8988T (cell line): ENCODE results near the gene HTRA2.
"Not testable (repeated sequence)": the region's sequence is repeated elsewhere in the genome, so short reads cannot be mapped to it uniquely, and the experiment has no call there.

ENCODE experiments used
- DNase-seq: peaks from one replicate; pipeline ENCODE4 v3.0.0; 2011

HTRA2 gene

DNA sequence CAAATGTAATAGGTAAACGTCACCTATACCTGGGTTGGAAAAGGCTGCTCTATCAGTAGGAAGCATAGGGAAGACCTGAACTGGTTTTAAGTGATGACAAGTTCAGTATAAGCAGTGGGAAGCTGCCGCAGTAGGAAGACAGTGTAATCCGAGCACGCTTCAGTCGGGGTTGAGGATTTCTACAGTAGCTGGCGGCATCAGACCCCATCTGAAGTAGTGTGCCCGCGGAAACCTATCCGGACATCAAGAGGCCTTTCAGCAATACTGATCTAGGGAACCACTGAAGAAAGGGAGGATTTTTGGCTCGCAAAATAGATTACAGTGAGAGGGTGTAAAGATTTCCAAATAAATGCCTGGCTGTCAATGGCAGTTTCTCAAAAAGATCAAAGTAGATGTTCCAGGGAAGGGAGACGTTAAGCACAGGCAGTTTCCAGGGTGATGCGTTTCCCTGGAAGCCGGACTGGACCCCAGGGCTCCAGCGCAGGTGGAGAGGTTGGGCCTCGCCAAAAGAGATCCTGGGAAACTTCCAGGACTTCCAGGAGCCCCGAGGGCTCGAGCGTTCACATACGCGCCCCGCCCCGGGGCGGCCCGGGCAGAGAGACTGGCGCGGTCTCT is 18.7 kb downstream of the HTRA2 start:
- DNase-seq: no peak

DNA sequence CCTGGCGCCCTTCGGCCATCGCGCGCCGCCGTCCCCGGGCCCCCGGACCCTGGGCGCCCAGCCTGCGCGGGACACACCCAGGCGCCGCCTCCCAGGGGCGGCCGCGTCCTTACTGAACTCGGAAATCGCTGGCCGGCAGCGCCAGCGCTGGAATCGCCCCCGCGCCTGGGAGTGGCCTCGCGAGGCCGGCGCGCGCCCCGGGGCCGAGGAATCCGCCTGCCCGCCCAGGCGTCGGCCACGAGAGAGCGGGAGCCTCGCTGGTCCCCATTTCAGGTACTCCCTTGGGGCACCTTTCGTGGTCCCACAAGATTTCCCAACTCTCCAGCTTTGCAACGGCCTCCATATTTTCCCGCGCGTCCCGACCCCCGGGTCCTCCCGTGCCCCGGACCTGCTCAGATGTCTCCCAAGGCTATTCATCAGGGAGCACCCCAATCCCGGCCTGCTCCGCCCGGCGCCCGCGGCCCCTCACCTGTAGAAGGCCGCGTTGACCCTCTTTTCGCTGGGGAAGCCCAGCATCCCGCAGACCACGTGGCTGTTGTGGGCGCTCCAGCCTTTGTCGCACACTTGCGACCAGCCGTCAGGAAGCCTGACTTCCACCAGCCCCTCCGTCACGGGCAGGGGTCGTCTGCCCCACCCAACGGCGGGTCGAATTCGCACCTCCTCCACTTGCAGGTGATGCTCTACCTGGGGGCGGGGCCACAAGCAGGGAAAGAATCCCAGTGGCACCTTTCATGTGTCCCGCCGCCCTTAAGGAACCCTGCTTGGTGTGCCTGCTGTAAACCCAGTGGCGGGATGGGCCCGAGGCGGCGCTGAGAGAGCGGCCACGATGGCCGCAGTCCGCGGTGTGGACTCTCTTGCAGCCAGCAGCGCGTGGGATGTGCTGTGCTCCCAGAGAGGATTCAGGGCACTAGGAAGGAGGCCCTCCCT is 19.4 kb downstream of the HTRA2 start:
- DNase-seq: peak; percentile 91

DNA sequence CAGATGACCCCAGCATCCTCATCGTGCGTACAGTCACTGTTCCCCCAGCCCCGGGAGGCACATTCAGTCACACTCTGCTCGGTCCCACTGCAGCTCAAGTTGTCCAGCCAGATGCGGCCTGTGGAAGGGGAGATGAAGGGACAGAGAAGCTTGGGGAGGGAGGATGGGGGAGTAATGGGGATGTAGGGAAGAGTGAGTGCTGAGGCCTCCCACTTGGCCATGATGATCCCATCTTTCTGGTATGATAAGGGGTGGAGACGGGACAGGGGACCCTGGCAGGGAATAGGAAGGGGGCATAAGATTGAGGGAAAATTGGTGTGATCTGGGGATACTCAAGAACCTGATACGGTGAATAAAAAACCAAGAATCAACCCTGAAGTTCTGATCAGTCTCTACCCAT is 20.5 kb downstream of the HTRA2 start:
- DNase-seq: no peak

DNA sequence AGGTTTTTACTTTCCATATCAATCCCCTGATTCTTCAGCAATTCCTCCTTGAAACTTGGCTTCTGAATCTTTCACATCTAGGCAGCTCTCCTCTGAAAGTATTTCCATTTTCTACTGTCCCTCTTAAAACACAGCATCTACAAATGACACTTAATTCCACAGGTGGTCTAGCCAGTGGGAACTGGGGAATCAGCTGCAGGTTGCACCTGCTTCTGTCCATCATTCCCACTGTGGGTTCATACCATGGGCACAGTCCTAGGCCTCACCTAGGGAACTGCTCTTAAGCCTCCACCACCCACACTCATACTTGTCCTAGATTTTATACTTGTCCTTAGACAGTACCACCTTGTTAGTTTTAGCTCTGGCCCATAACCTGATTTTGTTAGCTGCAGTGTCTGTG is 21.8 kb downstream of the HTRA2 start:
- no peak for DNase-seq

DNA sequence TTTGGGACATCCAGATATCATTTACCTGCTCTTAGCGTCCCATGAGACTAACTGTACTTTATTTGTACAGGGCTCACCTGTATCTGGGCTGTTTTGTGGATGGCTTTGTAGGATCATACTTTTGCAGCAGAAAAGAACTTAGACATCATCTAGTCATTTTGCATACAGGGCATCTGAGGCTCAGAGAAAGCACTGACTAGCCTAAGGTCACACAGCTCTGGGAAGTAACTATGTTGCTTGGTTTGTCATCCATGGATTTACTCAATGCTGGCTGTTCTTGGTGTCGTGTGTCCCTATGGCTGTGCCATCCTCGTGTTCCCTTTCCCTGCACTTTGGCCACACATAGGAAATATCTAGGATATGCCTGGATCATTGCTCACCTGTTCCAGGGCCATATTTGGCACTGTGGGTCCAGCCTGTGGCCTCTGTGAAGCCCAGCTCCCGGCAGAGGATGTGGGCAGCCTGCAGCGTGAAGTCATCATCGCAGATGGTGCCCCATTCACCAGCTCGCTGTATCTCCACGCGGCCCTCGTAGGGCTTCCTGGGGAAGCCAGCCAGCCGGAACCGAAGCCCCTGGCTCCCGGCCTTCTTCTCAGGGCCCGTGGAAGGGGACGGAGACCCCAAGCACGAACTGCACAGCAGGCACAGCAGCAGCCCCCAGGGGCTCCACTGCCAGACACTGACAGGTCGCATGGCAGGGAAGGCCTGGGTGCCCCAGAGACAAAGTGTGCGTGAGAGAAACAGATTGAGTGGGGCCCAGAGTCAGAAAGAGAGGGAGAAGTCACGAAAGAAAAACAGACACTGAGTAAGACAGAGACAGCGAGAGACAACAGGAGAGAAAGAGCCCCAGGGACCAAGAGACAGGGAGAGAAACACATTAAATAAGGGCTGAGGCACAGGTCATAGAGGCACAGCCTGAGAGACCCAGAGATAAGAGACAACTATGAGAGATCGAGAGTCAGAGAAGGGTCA is 22.5 kb downstream of the HTRA2 start:
- no peak for DNase-seq

DNA sequence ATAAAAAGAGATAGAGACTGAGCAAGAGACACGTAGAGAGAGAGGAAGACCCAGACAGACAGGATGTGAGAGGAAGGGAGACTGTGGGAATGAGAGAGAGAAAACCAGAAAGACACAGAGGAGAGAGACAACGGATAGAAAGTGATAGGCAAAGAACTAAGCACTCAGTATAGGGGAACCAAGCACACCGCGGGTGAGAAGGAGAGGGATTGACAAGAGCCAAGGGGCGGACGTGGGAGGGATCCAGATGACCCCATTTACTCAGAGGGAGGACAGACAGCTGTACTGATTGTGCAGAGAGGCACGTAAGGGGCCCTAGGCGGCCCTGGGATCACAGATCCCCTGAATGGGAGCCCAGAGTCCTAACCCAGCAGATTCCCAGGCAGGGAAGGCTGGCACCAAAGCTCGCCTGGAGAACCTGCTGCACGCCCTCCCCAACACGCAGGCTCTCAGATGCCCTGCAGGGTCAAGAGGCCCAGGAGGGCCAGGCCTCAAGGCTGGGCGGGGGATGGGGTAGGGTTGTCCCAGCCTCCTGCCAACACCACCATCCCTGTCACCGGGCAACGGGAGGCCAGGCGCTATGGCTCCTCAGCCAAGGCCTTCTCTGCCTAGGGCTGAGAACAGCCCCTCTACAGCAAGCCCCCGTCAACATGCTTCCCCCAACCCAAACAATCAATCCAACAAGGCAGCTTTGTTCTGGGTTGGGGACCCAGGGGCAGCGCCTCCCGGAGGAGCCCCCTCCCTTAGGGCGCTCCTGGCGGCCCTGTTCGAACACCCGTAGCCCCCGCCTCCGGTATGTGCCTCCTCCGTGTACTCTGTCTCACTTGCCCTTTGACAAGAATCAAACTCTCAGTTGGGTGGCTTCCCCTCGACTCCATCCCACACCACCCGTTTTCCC is 23.4 kb downstream of the HTRA2 start:
- no peak for DNase-seq

DNA sequence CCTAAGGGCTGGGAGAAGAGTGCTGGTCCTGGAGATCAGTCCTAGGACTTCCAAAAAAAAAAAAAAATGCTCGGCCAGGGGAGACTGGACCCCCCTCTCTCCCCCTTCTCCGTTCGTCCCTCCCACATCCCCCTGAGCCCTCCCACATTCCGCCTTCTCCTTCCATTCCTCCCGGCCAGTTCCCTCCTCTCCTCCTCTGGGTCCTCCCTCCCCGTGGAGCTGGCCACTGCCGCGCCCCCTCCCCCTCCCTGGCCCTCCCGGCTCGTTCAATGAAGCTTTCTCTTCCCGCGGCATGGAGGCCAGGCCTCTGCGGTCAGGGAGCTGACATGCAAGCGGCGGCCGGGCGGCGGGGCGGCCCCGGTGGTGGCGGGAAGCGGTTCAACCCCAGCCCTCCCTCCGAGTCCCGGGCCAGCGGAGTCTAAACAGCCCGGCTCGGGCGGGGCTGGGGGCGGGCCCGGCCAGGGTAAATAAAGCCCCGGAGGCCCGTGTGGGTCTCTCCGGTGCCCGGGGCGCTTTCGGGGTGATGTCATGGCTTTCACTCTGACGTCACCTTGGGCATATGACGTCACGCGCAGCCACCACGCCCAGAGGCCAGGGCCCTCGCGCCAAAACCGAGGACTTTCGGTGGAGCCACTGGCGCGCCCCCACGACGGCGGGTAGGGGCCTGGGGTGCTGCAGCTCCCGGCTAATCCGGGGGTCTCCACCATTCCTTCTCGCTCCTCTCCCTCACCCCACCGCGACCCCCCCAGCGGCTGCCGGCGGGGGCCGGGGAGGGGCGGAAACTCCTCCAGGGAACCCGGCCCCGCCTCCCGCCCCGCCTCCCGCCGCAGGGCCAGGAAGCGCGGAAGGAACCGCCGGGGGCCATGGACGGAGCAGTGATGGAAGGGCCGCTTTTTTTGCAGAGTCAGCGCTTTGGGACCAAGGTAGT is 24.4 kb downstream of the HTRA2 start, which contains the start of the genes DOK1 and LOXL3:
Gene DOK1, plus strand, starts transcription at position 829 of the 928 bp plus-strand sequence. Its CDS starts 35 bp downstream, at position 864.
Gene LOXL3, minus strand, starts transcription at position 51 of the 928 bp plus-strand sequence. CDS start 1,308 bp downstream, outside the sequence.
- DNase-seq: peak; percentile 88

DNA sequence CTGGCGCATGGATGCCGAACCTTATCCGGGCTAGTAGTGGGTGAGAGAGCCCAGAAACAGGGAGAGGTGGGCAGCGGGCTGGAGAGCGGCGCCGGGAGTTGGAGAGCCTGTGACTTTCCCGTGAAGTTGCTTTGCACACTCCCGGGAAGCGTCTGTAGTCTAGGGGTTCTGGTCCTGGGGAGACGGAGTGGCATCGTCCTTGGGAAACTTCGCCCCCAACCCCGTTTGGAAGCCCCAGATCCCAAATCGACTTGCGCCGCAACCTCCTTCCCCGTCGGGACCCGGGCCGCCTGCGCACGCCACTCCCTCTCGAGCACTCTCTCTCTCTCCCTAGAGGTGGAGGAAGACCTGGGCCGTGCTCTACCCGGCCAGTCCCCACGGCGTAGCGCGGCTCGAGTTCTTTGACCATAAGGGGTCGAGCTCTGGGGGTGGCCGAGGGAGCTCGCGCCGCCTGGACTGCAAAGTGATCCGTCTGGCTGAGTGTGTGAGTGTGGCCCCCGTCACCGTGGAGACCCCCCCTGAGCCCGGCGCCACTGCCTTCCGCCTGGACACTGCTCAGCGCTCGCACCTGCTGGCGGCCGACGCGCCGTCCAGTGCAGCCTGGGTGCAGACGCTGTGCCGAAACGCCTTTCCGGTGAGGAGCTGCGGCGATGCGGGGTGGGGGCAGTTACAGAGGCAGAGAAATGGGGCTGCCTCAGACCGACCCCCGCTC is 25.2 kb downstream of the HTRA2 start:
- DNase-seq: no peak

DNA sequence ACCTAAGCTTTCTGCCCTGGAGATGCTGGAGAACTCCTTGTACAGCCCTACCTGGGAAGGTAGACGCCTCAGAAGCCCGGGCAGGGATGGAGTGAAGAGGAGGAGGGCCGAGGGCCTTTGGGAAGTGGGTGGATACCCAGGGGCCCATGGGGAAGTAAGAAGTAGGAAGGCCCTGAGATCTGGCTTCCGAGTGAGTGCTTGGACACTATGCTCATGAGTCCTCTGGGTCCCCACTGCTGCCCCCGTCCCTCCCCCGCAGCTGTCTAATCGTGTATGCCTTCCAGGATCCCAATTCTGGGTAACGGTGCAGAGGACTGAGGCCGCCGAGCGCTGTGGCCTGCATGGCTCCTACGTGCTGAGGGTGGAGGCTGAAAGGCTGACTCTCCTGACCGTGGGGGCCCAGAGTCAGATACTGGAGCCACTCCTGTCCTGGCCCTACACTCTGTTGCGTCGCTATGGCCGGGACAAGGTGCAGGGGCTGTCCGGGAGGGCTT is 25.9 kb downstream of the HTRA2 start:
- no peak for DNase-seq

DNA sequence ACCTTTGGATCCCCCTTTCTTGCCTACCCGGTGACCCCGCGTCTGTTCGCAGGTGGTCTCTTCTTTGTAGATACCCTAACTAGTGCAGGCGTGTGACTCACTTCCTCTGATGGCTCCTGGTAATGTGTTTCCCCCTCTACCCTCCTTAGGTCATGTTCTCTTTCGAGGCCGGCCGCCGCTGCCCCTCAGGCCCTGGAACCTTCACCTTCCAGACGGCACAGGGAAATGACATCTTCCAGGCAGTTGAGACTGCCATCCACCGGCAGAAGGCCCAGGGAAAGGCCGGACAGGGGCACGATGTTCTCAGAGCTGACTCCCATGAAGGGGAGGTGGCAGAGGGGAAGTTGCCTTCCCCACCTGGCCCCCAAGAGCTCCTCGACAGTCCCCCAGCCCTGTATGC is 26.4 kb downstream of the HTRA2 start:
- DNase-seq: no peak

DNA sequence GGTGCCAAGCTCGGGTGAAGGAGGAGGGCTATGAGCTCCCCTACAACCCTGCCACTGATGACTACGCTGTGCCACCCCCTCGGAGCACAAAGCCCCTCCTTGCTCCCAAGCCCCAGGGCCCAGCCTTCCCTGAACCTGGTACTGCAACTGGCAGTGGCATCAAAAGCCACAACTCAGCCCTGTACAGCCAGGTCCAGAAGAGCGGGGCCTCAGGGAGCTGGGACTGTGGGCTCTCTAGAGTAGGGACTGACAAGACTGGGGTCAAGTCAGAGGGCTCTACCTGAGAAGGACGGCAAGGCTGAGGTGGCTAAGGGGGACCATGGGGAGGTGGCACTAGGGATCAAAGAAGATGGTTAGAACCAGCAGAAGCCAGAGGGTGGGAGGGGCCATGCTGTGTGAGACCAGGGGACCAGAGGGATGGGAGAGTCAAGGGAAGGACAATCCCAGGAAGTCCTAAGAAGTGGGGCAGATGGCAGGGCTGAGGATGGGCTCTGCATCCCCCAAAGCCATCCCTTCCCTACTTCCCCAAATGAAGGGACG is 27.2 kb downstream of the HTRA2 start:
- DNase-seq: no peak

DNA sequence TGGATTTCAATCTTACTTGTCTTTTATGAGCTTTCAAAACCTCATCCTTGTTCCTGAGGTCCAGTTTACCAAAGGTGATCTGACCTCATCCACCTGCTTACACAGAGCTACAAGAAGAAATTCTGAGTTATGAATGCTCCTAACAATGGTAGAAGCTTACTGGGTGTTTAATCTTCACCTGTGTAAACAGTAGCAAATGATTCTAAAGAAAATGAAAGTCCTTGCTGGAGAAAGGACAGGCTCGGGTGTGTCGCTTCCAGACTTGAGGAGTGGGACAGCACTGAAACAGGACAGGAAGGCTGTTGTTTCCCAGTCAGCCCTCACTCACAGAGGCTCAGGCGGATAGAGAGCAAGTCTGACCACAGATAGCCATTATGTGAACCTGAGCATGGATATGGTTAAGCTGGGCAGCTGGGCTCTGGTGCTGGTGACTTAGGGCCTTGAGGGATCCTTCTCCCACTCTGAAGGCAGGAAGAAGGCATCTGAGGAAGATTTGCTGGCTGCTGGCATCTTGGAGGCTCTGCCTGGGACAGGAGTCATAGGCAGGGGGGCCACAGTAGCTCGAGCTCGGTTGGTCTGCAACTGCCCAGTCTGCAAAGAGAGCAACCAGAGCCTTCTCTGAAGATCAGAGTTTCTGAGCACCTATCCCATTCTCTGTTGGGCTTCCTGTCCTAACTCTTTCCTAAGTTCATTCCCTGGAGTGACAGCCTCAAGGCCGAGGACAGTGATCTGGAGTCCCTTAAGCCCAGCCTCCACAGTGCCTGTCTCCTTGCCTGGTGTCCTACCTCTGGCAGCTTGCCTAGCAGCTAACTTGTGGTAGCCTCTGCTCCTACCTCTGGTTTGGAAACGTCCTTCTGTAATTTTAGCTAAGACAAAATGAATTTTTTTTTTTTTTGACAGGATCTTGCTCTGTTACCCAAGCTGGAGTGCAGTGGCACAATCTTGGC is 28.8 kb downstream of the HTRA2 start:
- DNase-seq: no peak

DNA sequence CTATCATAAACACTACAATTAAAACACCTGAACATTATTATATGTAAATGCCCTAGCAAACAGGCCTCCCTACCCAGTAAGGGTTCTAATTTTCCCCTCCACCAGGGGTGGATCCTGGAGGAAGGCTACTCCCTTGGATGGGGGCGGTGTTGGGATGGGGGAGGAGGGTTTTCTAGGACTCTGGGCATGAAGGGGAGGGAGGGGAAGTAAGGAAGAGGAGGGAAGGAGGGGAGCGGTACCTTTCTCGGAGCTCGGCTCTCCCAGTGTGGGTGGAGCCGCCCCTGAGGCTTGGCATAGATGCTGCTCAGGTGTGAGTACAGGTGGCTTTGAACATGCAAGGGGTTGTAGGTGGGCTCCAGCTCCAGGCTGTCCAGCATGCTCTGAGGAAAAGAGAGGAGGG is 30.2 kb downstream of the HTRA2 start:
- DNase-seq: no peak

DNA sequence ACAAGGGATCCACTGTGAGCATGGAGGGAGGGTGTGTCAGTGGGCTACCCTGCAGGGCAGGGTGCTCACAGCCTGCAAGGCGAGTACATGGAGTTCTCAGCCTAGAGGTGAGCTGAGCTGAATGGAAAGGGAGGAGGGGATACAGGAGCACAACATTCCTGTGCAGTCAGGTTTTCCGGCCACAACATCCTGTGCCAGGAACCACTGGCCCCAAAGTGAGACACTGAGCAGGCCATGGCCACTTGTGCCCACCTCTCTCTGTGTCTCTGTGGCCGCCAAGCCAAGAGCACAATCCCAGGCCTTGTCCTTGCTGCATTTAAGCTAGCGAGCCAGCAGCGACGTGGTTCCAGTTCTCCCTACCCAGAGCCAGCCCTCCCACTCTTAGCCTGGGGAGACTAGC is 30.9 kb downstream of the HTRA2 start:
- no peak for DNase-seq

DNA sequence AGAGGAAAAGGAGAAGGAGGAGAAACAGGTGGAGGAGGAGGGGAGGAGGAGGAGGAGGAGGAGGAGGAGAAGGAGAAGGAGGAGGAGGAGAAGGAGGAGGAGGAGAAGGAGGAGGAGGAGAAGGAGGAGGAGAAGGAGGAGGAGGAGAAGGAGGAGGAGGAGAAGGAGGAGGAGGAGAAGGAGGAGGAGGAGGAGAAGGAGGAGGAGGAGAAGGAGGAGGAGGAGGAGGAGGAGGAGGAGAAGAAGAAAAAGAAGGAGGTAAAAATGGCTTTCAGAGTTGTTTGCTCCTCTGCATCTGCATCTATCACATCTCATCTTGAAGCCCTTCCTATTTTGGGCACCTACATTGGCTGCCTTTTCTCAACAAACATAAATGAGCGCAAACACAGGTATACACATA is 31.3 kb downstream of the HTRA2 start:
- not testable (repeated sequence) for DNase-seq

DNA sequence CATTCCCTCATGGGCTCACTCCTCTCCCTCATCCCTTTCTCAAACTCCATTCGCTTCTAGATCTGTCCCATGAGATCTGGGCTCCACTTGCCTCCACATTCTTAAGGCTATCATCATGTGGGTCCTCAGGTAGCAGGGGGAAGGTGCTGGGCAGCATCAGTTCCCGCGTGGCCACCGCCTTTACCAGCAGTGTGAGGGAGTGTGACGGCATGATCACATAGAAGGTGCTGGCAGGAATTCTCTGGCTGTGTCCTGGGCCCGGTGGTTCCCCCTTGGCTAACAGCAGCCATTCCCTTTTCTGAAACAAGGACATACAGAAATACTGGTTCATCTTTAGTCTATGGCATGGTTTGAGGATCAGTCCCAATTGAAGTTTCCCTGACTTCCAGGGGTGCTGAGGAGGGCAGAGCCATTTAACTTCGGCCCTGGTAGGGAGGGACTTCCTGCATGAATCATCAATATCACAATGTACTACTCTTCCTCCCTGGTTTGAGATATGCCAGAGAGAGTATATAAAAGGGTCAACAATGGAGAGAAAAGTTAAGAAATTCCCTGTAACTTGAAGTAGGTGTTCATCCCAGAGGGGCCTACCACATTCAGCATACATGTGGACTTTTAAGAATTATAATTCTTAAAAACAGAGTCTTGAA is 32.5 kb downstream of the HTRA2 start:
- DNase-seq: no peak

DNA sequence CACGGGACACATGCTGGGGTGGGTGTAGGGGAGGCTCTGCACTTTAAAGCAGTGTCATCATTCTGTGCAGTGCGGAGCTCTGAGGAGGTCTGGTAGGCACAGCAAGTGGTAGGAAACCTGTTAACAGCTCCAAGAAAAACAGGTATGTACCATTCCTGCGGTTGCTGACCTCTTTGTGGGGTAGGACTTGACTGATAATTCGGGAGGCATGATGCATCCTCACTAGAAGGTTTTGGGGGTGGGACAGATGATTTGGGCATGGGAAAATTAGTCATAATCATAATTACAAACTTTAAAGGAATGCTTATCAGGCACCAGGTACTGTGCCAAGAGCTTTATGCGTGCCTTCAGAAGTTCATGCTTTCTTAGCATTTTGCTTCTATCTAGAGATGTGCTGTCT is 34.5 kb downstream of the HTRA2 start:
- no peak for DNase-seq
